HepG2 (cell line): ENCODE measurements around the gene RMRP. TPM values are rescaled to one million over a fixed set of nuclear protein-coding genes. Genes with fewer than 3 reads are reported as not detected.

Experiments
- FOXC1 ChIP-seq: sonication (generic); formaldehyde crosslinking; IDR thresholded peaks from 2 replicates; pipeline ENCODE4 v1.8.0; 2022; ENCODE audit warnings: mild to moderate bottlenecking, missing genetic modification reagents, borderline replicate concordance
- GATAD1 ChIP-seq: IDR thresholded peaks from 2 replicates; pipeline ENCODE4 v1.6.1; 2016; ENCODE audit warnings: missing genetic modification reagents, missing compliant biosample characterization
- IRF2 ChIP-seq: IDR thresholded peaks from 2 replicates; pipeline ENCODE4 v1.6.1; 2018; ENCODE audit warnings: missing genetic modification reagents, missing compliant biosample characterization
- MED1 ChIP-seq: sonication (generic); formaldehyde crosslinking; IDR thresholded peaks from 2 replicates; pipeline ENCODE4 v1.4.0; 2020; ENCODE audit warnings: missing genetic modification reagents
- NFKBIZ ChIP-seq: IDR thresholded peaks from 2 replicates; pipeline ENCODE4 v1.6.1; 2018; ENCODE audit warnings: missing genetic modification reagents, missing compliant biosample characterization
- REPIN1 ChIP-seq: sonication (generic); formaldehyde crosslinking; IDR thresholded peaks from 2 replicates; pipeline ENCODE4 v1.8.0; 2022; ENCODE audit warnings: missing genetic modification reagents, low read depth, mild to moderate bottlenecking, borderline replicate concordance
- SMAD9 ChIP-seq: sonication (generic); formaldehyde crosslinking; IDR thresholded peaks from 2 replicates; pipeline ENCODE4 v1.5.1; 2020; ENCODE audit warnings: mild to moderate bottlenecking, missing genetic modification reagents
- THAP11 ChIP-seq: IDR thresholded peaks from 2 replicates; pipeline ENCODE4 v1.6.1; 2016; ENCODE audit warnings: missing biosample characterization, missing genetic modification reagents
- ZEB1 ChIP-seq: IDR thresholded peaks from 2 replicates; pipeline ENCODE4 v1.6.1; 2012; ENCODE audit warnings: mild to moderate bottlenecking, low read depth, inconsistent platforms; ENCODE audit not compliant: insufficient replicate concordance
- ZNF496 ChIP-seq: sonication (generic); formaldehyde crosslinking; IDR thresholded peaks from 2 replicates; pipeline ENCODE4 v1.8.1; 2023; ENCODE audit warnings: mild to moderate bottlenecking, moderate library complexity, missing genetic modification reagents; ENCODE audit not compliant: insufficient replicate concordance
- polyA plus RNA-seq, 8 experiments: library from polyadenylated mRNA; depleted of rRNA in 3 of 8; stranded (reverse) in 7 of 8; unstranded in 1 of 8; fragments of >200 nt; fragmentation: Illumina TruSeq in 4 of 8; extraction: Trizol in 4 of 8; gene quantifications; 2 replicates each; pipeline versions ENCODE4 v1.2.1 to v1.2.3, GENCODE V29; 2011 to 2016; ENCODE audit warnings: low read depth in 4 of 8, missing spikeins in 1 of 8, mixed read lengths in 1 of 8; ENCODE audit not compliant: insufficient read depth in 1 of 8
- total RNA-seq, 5 experiments: library from RNA; depleted of rRNA; stranded (reverse); fragments of >200 nt; fragmentation: Illumina TruSeq; extraction: Trizol; gene quantifications; 2 replicates each; pipeline ENCODE4 v1.2.3, GENCODE V29; 2016; ENCODE audit warnings: low read depth in 1 of 5
- TF ChIP-seq, protein P1 (sequence below): sonication (generic); formaldehyde crosslinking; IDR thresholded peaks from 2 replicates; pipeline ENCODE4 v1.5.0; 2020; ENCODE audit warnings: mild to moderate bottlenecking, missing genetic modification reagents, borderline replicate concordance
- TF ChIP-seq, protein P2 (sequence below): sonication (generic); formaldehyde crosslinking; conservative IDR thresholded peaks from 2 replicates; pipeline ENCODE4 v1.8.1; 2023; ENCODE audit warnings: missing genetic modification reagents

The RMRP gene
- total and polyA plus RNA-seq, 2 of the 13 experiments (the other 11 are each of a cell fraction or from before 2014, with no cell fraction given), result 51.4 to 4,025 TPM

DNA sequence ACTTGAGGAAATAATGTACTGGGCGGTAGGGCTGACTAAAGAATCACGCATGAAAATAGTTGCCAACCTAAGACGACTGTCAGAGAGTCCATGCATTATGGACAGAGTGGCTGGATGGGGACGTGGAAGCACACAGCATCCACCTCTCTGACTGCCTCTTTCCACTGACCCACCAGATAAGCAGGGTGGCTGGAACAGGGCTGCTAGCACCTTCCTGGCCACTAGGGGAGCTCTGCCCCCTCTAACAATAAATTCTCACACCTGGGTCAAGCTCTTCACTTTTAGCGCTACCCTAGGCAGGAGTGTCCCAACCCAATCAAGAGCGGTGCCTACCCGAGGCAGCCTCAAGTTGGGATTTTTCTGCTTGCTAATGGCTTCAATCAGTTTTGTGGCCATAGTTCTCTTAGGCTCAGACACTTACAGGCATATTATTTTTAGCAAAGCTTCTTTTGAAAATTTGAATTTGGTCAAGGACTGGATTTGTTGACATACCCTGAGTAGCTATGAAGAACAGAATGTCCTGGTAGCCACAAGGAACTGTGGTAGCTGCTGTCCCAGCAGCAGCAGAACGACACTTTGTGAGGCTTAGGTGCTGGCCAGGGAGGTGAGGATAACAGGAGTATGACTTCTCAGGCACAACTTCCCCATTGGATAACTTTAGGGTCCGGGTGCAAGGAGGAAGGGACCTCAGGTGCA, 38.8 kb upstream of the RMRP start (continued):
- no peak for TF ChIP-seq ZEB1
- TF ChIP-seq THAP11, result peak; percentile 62; the same call in 1 of the 2 replicates
- no peak for TF ChIP-seq GATAD1
- 0 out of 2 replicates have a peak, but pooled peaks have one; percentile 41 for TF ChIP-seq IRF2 (CRISPR knock-in tag)
- TF ChIP-seq NFKBIZ, result no peak
- TF ChIP-seq, protein P1, sequence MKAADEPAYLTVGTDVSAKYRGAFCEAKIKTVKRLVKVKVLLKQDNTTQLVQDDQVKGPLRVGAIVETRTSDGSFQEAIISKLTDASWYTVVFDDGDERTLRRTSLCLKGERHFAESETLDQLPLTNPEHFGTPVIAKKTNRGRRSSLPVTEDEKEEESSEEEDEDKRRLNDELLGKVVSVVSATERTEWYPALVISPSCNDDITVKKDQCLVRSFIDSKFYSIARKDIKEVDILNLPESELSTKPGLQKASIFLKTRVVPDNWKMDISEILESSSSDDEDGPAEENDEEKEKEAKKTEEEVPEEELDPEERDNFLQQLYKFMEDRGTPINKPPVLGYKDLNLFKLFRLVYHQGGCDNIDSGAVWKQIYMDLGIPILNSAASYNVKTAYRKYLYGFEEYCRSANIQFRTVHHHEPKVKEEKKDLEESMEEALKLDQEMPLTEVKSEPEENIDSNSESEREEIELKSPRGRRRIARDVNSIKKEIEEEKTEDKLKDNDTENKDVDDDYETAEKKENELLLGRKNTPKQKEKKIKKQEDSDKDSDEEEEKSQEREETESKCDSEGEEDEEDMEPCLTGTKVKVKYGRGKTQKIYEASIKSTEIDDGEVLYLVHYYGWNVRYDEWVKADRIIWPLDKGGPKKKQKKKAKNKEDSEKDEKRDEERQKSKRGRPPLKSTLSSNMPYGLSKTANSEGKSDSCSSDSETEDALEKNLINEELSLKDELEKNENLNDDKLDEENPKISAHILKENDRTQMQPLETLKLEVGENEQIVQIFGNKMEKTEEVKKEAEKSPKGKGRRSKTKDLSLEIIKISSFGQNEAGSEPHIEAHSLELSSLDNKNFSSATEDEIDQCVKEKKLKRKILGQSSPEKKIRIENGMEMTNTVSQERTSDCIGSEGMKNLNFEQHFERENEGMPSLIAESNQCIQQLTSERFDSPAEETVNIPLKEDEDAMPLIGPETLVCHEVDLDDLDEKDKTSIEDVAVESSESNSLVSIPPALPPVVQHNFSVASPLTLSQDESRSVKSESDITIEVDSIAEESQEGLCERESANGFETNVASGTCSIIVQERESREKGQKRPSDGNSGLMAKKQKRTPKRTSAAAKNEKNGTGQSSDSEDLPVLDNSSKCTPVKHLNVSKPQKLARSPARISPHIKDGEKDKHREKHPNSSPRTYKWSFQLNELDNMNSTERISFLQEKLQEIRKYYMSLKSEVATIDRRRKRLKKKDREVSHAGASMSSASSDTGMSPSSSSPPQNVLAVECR (CRISPR knock-in tag), result peak; percentile 23; the same call in 1 of the 2 replicates
- TF ChIP-seq, protein P2, sequence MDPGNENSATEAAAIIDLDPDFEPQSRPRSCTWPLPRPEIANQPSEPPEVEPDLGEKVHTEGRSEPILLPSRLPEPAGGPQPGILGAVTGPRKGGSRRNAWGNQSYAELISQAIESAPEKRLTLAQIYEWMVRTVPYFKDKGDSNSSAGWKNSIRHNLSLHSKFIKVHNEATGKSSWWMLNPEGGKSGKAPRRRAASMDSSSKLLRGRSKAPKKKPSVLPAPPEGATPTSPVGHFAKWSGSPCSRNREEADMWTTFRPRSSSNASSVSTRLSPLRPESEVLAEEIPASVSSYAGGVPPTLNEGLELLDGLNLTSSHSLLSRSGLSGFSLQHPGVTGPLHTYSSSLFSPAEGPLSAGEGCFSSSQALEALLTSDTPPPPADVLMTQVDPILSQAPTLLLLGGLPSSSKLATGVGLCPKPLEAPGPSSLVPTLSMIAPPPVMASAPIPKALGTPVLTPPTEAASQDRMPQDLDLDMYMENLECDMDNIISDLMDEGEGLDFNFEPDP, result no peak
- TF ChIP-seq FOXC1 (CRISPR knock-in tag), result 0 out of 2 replicates have a peak, but pooled peaks have one; percentile 51
- TF ChIP-seq REPIN1 (CRISPR knock-in tag), result 0 out of 2 replicates have a peak, but pooled peaks have one; percentile 50
- no peak for TF ChIP-seq MED1 (CRISPR knock-in tag)
- no peak for TF ChIP-seq SMAD9 (CRISPR knock-in tag)
- no peak for TF ChIP-seq ZNF496
